GM12878 (cell line): ENCODE results near the gene ZBTB16. TPM values are rescaled to one million over a fixed set of nuclear protein-coding genes. Genes with fewer than 3 reads are reported as not detected.

ENCODE experiments used
- ATAC-seq: fragments of 200-7000 bp; cut with Tn5 transposase; 3 replicates; pipeline ENCODE4 v1.9.1; 2020; ENCODE audit warnings: mild to moderate bottlenecking, moderate library complexity
- BruUV-seq: library from RNA; stranded (reverse); fragments of 400-500 nt; replicated peaks from 2 replicates; lab custom pipeline; 2021; lab: Mats Ljungman, UMichigan
- CTCF ChIA-PET: fragments of 300-600 bp; sonication (Branson Sonifier 250); formaldehyde crosslinking; extraction: SDS; loops from one replicate; lab custom pipeline; 2021; ENCODE audit warnings: inconsistent platforms; lab: Yijun Ruan, JAX
- POLR2A ChIA-PET: fragments of 350-600 bp; formaldehyde crosslinking; extraction: SDS; loops from one replicate; lab custom pipeline; 2021; ENCODE audit warnings: inconsistent platforms; lab: Charles Lee
- RAD21 ChIA-PET: fragments of 300-600 bp; sonication (Branson Sonifier 250); formaldehyde crosslinking; loops from one replicate; lab custom pipeline; 2023; ENCODE audit warnings: antibody characterized with exemption; ENCODE audit not compliant: unreplicated experiment; lab: Charles Lee
- SMC1A ChIA-PET: fragments of 300-600 bp; sonication (Branson Sonifier 250); formaldehyde crosslinking; loops from one replicate; lab custom pipeline; 2023; ENCODE audit not compliant: unreplicated experiment, uncharacterized antibody; lab: Charles Lee
- DNase-seq: peaks from one replicate; pipeline ENCODE4 v3.0.0-alpha.2; 2011; ENCODE audit warnings: low read depth, low spot score
- FAIRE-seq: peaks from 3 replicates; lab custom pipeline; 2011; peaks lifted over from hg19 to GRCh38; lab: Jason Lieb, UNC
- H2AFZ ChIP-seq: 2 replicates; pipeline ENCODE4 v1.6.0; 2011; ENCODE audit warnings: low read depth, low read length, control low read depth; ENCODE audit not compliant: control insufficient read depth
- H3K27ac ChIP-seq: 2 replicates; pipeline ENCODE4 v1.5.1; 2011; ENCODE audit warnings: control low read depth; ENCODE audit not compliant: control insufficient read depth, insufficient read depth
- H3K27me3 ChIP-seq, 2 experiments: replicated peaks in 1 of 2; 2 replicates each; pipeline versions ENCODE4 v1.6.0 to v1.6.1; 2011; ENCODE audit warnings: low read length in 1 of 2; ENCODE audit not compliant: control insufficient read depth in 2 of 2, insufficient read depth in 2 of 2
- H3K36me3 ChIP-seq, 2 experiments: 2 replicates each; pipeline ENCODE4 v1.5.1; 2011; ENCODE audit warnings: low read length in 1 of 2; ENCODE audit not compliant: control insufficient read depth in 2 of 2, insufficient read depth in 2 of 2
- H3K4me1 ChIP-seq: 2 replicates; pipeline ENCODE4 v1.6.1; 2011; ENCODE audit warnings: mild to moderate bottlenecking, low read length, moderate library complexity, mixed read lengths; ENCODE audit not compliant: control insufficient read depth, insufficient read depth
- H3K4me2 ChIP-seq: 2 replicates; pipeline ENCODE4 v1.6.0; 2011; ENCODE audit warnings: control low read depth; ENCODE audit not compliant: control insufficient read depth, insufficient read depth
- H3K4me3 ChIP-seq: fragments of 200-600 bp; sonication (generic); 2 replicates; pipeline ENCODE4 v1.5.1; 2016
- H3K79me2 ChIP-seq: 2 replicates; pipeline ENCODE4 v1.6.0; 2011; ENCODE audit warnings: low read length; ENCODE audit not compliant: control insufficient read depth, insufficient read depth
- H3K9ac ChIP-seq: 2 replicates; pipeline ENCODE4 v1.8.0; 2011; ENCODE audit warnings: low read length, control low read depth, mixed read lengths; ENCODE audit not compliant: control insufficient read depth, insufficient read depth
- H3K9me3 ChIP-seq: replicated peaks from 3 replicates; pipeline ENCODE4 v1.5.1; 2011; ENCODE audit warnings: mild to moderate bottlenecking, low read length; ENCODE audit not compliant: control insufficient read depth, insufficient read depth
- H4K20me1 ChIP-seq: 2 replicates; pipeline ENCODE4 v1.6.0; 2011; ENCODE audit not compliant: control insufficient read depth, insufficient read depth
- CTCF ChIP-seq, 3 experiments: IDR thresholded peaks in 2 of 3; conservative IDR thresholded peaks in 1 of 3; 2 replicates each; pipeline ENCODE4 v1.5.1; 2011; ENCODE audit warnings: low read depth in 3 of 3, low read length in 3 of 3, mild to moderate bottlenecking in 3 of 3, control low read depth in 2 of 3, moderate library complexity in 2 of 3, inconsistent platforms in 1 of 3, mixed read lengths in 1 of 3; ENCODE audit not compliant: control insufficient read depth in 2 of 3, insufficient read depth in 1 of 3; ENCODE audit errors: extremely low read depth in 1 of 3
- E2F4 ChIP-seq: IDR thresholded peaks from 2 replicates; pipeline ENCODE4 v1.6.1; 2012; ENCODE audit warnings: low read depth, low read length, improper control_type of control experiment
- EZH2 ChIP-seq: IDR thresholded peaks from 2 replicates; pipeline ENCODE4 v1.6.1; 2012; ENCODE audit warnings: low read depth, mild to moderate bottlenecking, control low read depth, inconsistent platforms, low read length, borderline replicate concordance; ENCODE audit not compliant: control insufficient read depth
- IKZF1 ChIP-seq: fragments of 450-650 bp; conservative IDR thresholded peaks from 2 replicates; pipeline ENCODE4 v1.6.1; 2017; ENCODE audit warnings: antibody characterized with exemption, mild to moderate bottlenecking
- IRF4 ChIP-seq: IDR thresholded peaks from 2 replicates; pipeline ENCODE4 v1.6.1; 2011; ENCODE audit warnings: low read depth, low read length
- MTA3 ChIP-seq: IDR thresholded peaks from 2 replicates; pipeline ENCODE4 v1.6.1; 2012; ENCODE audit warnings: low read length, inconsistent platforms, borderline replicate concordance
- NR2C2 ChIP-seq: IDR thresholded peaks from 2 replicates; pipeline ENCODE4 v1.6.1; 2011; ENCODE audit warnings: borderline replicate concordance, low read depth; ENCODE audit not compliant: control insufficient read depth, insufficient read length
- SUPT20H ChIP-seq: IDR thresholded peaks from 2 replicates; pipeline ENCODE4 v1.6.1; 2011; ENCODE audit warnings: low read depth, mild to moderate bottlenecking, low read length, moderate library complexity, borderline replicate concordance; ENCODE audit not compliant: control insufficient read depth
- USF2 ChIP-seq: IDR thresholded peaks from 2 replicates; pipeline ENCODE4 v1.6.1; 2011; ENCODE audit warnings: low read depth, low read length, improper control_type of control experiment, borderline replicate concordance
- YBX1 ChIP-seq: fragments of 450-650 bp; IDR thresholded peaks from 2 replicates; pipeline ENCODE4 v1.6.1; 2016; ENCODE audit warnings: antibody characterized with exemption
- ZNF687 ChIP-seq: fragments of 450-650 bp; IDR thresholded peaks from 2 replicates; pipeline ENCODE4 v1.6.1; 2017; ENCODE audit warnings: mild to moderate bottlenecking, moderate library complexity
- ZSCAN29 ChIP-seq: fragments of 450-650 bp; IDR thresholded peaks from 2 replicates; pipeline ENCODE4 v1.6.1; 2017; ENCODE audit warnings: mild to moderate bottlenecking, moderate library complexity
- WGBS: methylation state at CpG from one replicate; pipeline ENCODE4 v1.1.6; 2016; ENCODE audit warnings: low lambda C conversion rate; ENCODE audit not compliant: insufficient replicate concordance, insufficient coverage; ENCODE audit errors: missing lambda C conversion rate; 5-methylcytosine and 5-hydroxymethylcytosine counted together
- in situ Hi-C: fragments of 300-500 bp; cut with MboI; formaldehyde crosslinking; loops from 9 replicates; pipeline ENCODE4 v1.14.3; 2018; ENCODE audit warnings: mixed read lengths
- intact Hi-C: fragments of 100-400 bp; cut with micrococcal nuclease; formaldehyde crosslinking; loops from one replicate; pipeline ENCODE4 v1.14.2; 2022; ENCODE audit not compliant: unreplicated experiment
- polyA plus RNA-seq, 11 experiments: library from polyadenylated mRNA; depleted of rRNA in 4 of 11; unstranded in 6 of 11; stranded (reverse) in 5 of 11; fragments of >200 nt; fragmentation: Nextera tagmentation in 4 of 11; fragmentation: Illumina TruSeq in 1 of 11; extraction: Ambion mirVana in 4 of 11; extraction: Trizol in 1 of 11; gene quantifications; 1 replicate in 1 of 11; 2 replicates in 10 of 11; pipeline versions ENCODE4 v1.2.1 to v1.2.3, GENCODE V29; 2011 to 2016; ENCODE audit warnings: inconsistent platforms in 2 of 11, missing spikeins in 2 of 11, low read depth in 1 of 11
- total RNA-seq, 4 experiments: library from RNA; depleted of rRNA in 3 of 4; stranded (reverse); fragments of >200 nt in 3 of 4; fragmentation: Illumina TruSeq in 1 of 4; extraction: Trizol in 1 of 4; gene quantifications; 2 replicates each; pipeline versions ENCODE4 v1.2.1 to v1.2.3, GENCODE V29; 2013 to 2021

ZBTB16 gene
- total and polyA plus RNA-seq, 10 of the 15 experiments (the other 5 are each of a cell fraction or from before 2014, with no cell fraction given) = 0.38 TPM; not detected in 9

- Histone ChIP-seq H3K79me2 (no peaks in the 10 kb centered on the region), H3K27me3 (no peaks in the 10 kb centered on the region; a peak in 2 of 4 replicates), H3K4me2 (no peak overlapping the region), H3K9me3 (no peaks in the 10 kb centered on the region), H3K4me1 (peaks cover 6% of the 10 kb centered on the region; the same call in 1 of the 2 replicates), H2AFZ (no peak overlapping the region), H3K36me3 (no peaks in the 10 kb centered on the region), H3K4me3 (no peak overlapping the region), H3K9ac (no peak overlapping the region), H4K20me1 (no peaks in the 10 kb centered on the region), H3K27ac (no peak overlapping the region)
- ChIA-PET RAD21 (no interaction called here), POLR2A (no interaction called here), CTCF (no interaction called here), SMC1A (no interaction called here)
- no TSS peak for BruUV-seq
- in situ Hi-C loops (no loop called here), intact Hi-C loops (no loop called here)
- no peak for ATAC-seq
- 45% methylated on average over 19 of the region's 19 CpGs for WGBS
- FAIRE-seq = no peak
- no peak for DNase-seq
- TF ChIP-seq ZNF687 (no peak), SUPT20H (no peak), EZH2 (no peak), CTCF (IDR thresholded peaks at IDR 0.05 in 2 of 3, conservative IDR thresholded peaks at IDR 0.05 in 1 of 3; ENCODE audit: control insufficient read depth in 2 of 3, extremely low read depth in 1 of 3, insufficient read depth in 1 of 3, low read depth in 3 of 3, low read length in 3 of 3) (no peak), MTA3 (no peak), ZSCAN29 (no peak), E2F4 (no peak), NR2C2 (no peak), YBX1 (no peak), IRF4 (no peak), USF2 (no peak), IKZF1 (no peak)
These were observed 98.1 kb downstream of the ZBTB16 start for GRCh38 chr11:114157476-114158050.
